HEK293 (cell line): ENCODE results near the gene PER1.

Experiments used
- CTCF ChIA-PET: fragments of 350-600 bp; formaldehyde crosslinking; extraction: SDS; loops from one replicate; lab custom pipeline; 2021; ENCODE audit warnings: antibody characterized with exemption; lab: Yijun Ruan, JAX
- POLR2A ChIA-PET: fragments of 300-600 bp; formaldehyde crosslinking; extraction: SDS; loops from one replicate; lab custom pipeline; 2020; ENCODE audit warnings: antibody characterized with exemption, inconsistent platforms; lab: Yijun Ruan, JAX
- H3K27ac ChIP-seq: fragments of 200-500 bp; sonication (Bioruptor generic); 2 replicates; pipeline ENCODE4 v1.5.1; 2014; ENCODE audit warnings: low read depth, low read length, control low read depth, inconsistent platforms; ENCODE audit errors: extremely low read depth
- H3K36me3 ChIP-seq, 2 experiments: fragments of 200-500 bp in 1 of 2; sonication (Bioruptor generic) in 1 of 2; 1 replicate in 1 of 2; 2 replicates in 1 of 2; pipeline ENCODE4 v1.5.1; 2014 to 2017; ENCODE audit warnings: inconsistent platforms in 2 of 2, low read length in 2 of 2; ENCODE audit not compliant: control insufficient read depth in 2 of 2, insufficient read depth in 1 of 2
- H3K4me1 ChIP-seq: fragments of 200-500 bp; sonication (Bioruptor generic); 2 replicates; pipeline ENCODE4 v1.5.1; 2014; ENCODE audit warnings: mild to moderate bottlenecking, low read length, inconsistent platforms; ENCODE audit not compliant: control insufficient read depth, insufficient read depth
- H3K4me3 ChIP-seq: 2 replicates; pipeline ENCODE4 v1.5.1; 2011; ENCODE audit warnings: low read depth, mild to moderate bottlenecking, control low read depth, low read length, moderate library complexity
- H3K9me3 ChIP-seq: fragments of 200-500 bp; sonication (Bioruptor generic); 2 replicates; pipeline ENCODE4 v1.5.1; 2014; ENCODE audit warnings: low read depth, low read length, inconsistent platforms; ENCODE audit not compliant: control insufficient read depth, insufficient read depth
- EGR2 ChIP-seq: fragments of 450-650 bp; formaldehyde crosslinking; IDR thresholded peaks from 2 replicates; pipeline ENCODE4 v1.5.1; 2016; ENCODE audit warnings: low read depth, missing biosample characterization, missing genetic modification characterization
- RBAK ChIP-seq: fragments of 450-650 bp; formaldehyde crosslinking; IDR thresholded peaks from 2 replicates; pipeline ENCODE4 v1.5.1; 2016; ENCODE audit warnings: missing biosample characterization, missing genetic modification characterization
- ZNF16 ChIP-seq: fragments of 450-650 bp; formaldehyde crosslinking; IDR thresholded peaks from 2 replicates; pipeline ENCODE4 v1.5.1; 2016; ENCODE audit warnings: low read depth, missing biosample characterization, missing genetic modification characterization
- ZNF211 ChIP-seq: fragments of 450-650 bp; formaldehyde crosslinking; IDR thresholded peaks from 2 replicates; pipeline ENCODE4 v1.5.1; 2016; ENCODE audit warnings: low read depth, missing biosample characterization, missing genetic modification characterization
- ZNF341 ChIP-seq: fragments of 450-650 bp; formaldehyde crosslinking; IDR thresholded peaks from 2 replicates; pipeline ENCODE4; 2016; ENCODE audit warnings: low read depth, missing biosample characterization, missing genetic modification characterization
- ZNF473 ChIP-seq: fragments of 450-650 bp; formaldehyde crosslinking; IDR thresholded peaks from 2 replicates; pipeline ENCODE4 v1.5.1; 2017; ENCODE audit warnings: missing biosample characterization, missing genetic modification characterization
- ZNF521 ChIP-seq: fragments of 450-650 bp; formaldehyde crosslinking; IDR thresholded peaks from 2 replicates; pipeline ENCODE4 v1.5.1; 2017; ENCODE audit warnings: missing biosample characterization, mild to moderate bottlenecking, missing genetic modification characterization
- ZNF558 ChIP-seq: fragments of 450-650 bp; formaldehyde crosslinking; IDR thresholded peaks from 2 replicates; pipeline ENCODE4 v1.5.1; 2016; ENCODE audit warnings: missing biosample characterization, missing genetic modification characterization
- ZNF571 ChIP-seq: fragments of 450-650 bp; formaldehyde crosslinking; IDR thresholded peaks from 2 replicates; pipeline ENCODE4 v1.5.0; 2017; ENCODE audit warnings: missing biosample characterization, missing genetic modification characterization
- ZNF660 ChIP-seq: fragments of 450-650 bp; IDR thresholded peaks from 2 replicates; pipeline ENCODE4 v1.5.1; 2018; ENCODE audit warnings: missing biosample characterization, mild to moderate bottlenecking, missing genetic modification characterization
- ZNF843 ChIP-seq: fragments of 450-650 bp; formaldehyde crosslinking; IDR thresholded peaks from 2 replicates; pipeline ENCODE4 v1.5.1; 2016; ENCODE audit warnings: missing biosample characterization, missing genetic modification characterization
- ZSCAN23 ChIP-seq: fragments of 450-650 bp; formaldehyde crosslinking; IDR thresholded peaks from 2 replicates; pipeline ENCODE4 v1.5.1; 2016; ENCODE audit warnings: missing biosample characterization, missing genetic modification characterization
- TF ChIP-seq, protein P1 (sequence below): fragments of 450-650 bp; formaldehyde crosslinking; optimal IDR thresholded peaks from 2 replicates; pipeline ENCODE3; 2016; ENCODE audit warnings: missing biosample characterization, mild to moderate bottlenecking, missing genetic modification characterization
- TF ChIP-seq, protein P2 (sequence below): fragments of 450-650 bp; formaldehyde crosslinking; IDR thresholded peaks from 2 replicates; pipeline ENCODE4; 2016; ENCODE audit warnings: missing biosample characterization, missing genetic modification characterization
- TF ChIP-seq, protein P3 (sequence below): fragments of 450-650 bp; IDR thresholded peaks from 2 replicates; pipeline ENCODE4 v1.5.1; 2018; ENCODE audit warnings: missing biosample characterization, missing genetic modification characterization
- TF ChIP-seq, protein P4 (sequence below): fragments of 450-650 bp; formaldehyde crosslinking; IDR thresholded peaks from 2 replicates; pipeline ENCODE4 v1.5.1; 2016; ENCODE audit warnings: missing biosample characterization, missing genetic modification characterization
- TF ChIP-seq, protein P5 (sequence below): fragments of 450-650 bp; formaldehyde crosslinking; conservative IDR thresholded peaks from 2 replicates; pipeline ENCODE4 v1.5.1; 2016; ENCODE audit warnings: low read depth, missing biosample characterization, missing genetic modification characterization

The PER1 gene

DNA sequence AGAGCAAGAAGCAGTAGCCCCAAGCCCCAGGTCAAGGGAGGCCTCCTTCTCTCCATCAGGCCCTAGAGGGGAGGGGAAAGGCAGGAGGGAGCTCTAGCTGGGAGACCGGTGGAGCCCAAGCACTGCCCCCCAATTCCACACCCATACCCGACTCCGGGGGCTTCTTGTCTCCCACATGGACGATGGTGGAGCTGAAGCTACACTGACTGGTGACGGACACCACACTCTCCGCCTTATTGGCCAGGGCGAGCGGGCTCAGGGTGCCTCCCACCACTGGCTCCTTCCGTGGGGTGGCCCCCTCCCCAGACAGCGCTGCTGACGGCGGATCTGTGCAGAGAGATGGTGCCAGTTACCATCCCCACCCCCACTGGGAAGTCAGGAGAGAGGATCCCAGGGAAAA lies 6.4 kb downstream of the PER1 start (continued):
- TF ChIP-seq, protein P1, sequence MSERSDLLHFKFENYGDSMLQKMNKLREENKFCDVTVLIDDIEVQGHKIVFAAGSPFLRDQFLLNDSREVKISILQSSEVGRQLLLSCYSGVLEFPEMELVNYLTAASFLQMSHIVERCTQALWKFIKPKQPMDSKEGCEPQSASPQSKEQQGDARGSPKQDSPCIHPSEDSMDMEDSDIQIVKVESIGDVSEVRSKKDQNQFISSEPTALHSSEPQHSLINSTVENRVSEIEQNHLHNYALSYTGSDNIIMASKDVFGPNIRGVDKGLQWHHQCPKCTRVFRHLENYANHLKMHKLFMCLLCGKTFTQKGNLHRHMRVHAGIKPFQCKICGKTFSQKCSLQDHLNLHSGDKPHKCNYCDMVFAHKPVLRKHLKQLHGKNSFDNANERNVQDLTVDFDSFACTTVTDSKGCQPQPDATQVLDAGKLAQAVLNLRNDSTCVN: no peak
- TF ChIP-seq ZNF571 (tag by site-specific recombination): no peak
- TF ChIP-seq ZNF211 (tag by site-specific recombination): no peak
- TF ChIP-seq ZNF341: no peak
- TF ChIP-seq, protein P2, sequence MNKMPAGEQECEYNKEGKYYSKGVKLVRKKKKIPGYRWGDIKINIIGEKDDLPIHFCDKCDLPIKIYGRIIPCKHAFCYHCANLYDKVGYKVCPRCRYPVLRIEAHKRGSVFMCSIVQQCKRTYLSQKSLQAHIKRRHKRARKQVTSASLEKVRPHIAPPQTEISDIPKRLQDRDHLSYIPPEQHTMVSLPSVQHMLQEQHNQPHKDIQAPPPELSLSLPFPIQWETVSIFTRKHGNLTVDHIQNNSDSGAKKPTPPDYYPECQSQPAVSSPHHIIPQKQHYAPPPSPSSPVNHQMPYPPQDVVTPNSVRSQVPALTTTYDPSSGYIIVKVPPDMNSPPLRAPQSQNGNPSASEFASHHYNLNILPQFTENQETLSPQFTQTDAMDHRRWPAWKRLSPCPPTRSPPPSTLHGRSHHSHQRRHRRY (tag by site-specific recombination): no peak
- no peak for TF ChIP-seq ZNF660 (tag by site-specific recombination)

DNA sequence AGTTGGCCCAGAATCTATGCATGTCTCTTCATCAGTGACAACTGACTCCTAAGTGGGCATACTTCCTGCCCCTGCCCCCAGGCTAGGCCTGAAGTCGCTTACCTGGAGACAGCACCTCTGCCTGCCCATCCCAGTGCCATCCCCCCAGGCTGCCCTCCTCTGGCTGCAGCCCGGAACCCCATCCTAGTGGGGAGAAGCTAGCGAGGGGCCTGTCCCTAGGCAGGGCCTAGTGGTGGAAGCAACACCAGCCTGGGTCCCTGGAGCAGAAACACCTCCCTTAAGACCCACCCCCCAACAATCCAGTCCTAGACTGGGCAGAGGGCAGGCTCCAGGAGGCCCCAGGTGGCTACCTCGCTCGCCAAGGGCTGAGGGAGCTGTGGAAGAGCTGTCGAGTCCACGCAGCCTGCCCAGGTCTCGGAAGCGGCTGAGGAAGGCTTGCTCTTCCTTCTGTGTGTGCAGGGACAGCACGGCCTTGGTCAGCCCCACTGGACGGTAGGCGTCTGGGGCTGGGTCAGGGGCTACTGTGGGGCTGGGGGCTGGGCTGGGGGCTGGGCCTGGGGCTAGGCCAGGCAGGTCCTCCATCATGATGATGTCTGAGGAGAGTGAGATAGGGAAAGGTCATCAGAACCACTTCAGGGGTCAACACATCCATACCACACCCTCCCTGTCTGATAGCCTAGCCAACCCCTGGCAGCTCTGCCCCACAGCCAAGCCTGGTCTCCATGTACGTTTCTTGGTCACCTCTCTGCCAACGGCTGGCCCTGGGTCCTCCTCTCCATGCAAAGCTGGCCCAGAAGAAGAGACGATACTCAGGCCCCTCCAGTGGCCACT lies 7.6 kb downstream of the PER1 start:
- TF ChIP-seq, protein P3, sequence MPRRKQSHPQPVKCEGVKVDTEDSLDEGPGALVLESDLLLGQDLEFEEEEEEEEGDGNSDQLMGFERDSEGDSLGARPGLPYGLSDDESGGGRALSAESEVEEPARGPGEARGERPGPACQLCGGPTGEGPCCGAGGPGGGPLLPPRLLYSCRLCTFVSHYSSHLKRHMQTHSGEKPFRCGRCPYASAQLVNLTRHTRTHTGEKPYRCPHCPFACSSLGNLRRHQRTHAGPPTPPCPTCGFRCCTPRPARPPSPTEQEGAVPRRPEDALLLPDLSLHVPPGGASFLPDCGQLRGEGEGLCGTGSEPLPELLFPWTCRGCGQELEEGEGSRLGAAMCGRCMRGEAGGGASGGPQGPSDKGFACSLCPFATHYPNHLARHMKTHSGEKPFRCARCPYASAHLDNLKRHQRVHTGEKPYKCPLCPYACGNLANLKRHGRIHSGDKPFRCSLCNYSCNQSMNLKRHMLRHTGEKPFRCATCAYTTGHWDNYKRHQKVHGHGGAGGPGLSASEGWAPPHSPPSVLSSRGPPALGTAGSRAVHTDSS (tag by site-specific recombination): no peak
- TF ChIP-seq EGR2 (tag by site-specific recombination) (no peak), ZNF558 (no peak), RBAK (no peak), ZNF473 (tag by site-specific recombination) (no peak), ZNF16 (tag by site-specific recombination) (no peak), ZNF341 (no peak), ZNF843 (tag by site-specific recombination) (no peak), ZSCAN23 (tag by site-specific recombination) (no peak), ZNF521 (no peak)
- TF ChIP-seq, protein P4, sequence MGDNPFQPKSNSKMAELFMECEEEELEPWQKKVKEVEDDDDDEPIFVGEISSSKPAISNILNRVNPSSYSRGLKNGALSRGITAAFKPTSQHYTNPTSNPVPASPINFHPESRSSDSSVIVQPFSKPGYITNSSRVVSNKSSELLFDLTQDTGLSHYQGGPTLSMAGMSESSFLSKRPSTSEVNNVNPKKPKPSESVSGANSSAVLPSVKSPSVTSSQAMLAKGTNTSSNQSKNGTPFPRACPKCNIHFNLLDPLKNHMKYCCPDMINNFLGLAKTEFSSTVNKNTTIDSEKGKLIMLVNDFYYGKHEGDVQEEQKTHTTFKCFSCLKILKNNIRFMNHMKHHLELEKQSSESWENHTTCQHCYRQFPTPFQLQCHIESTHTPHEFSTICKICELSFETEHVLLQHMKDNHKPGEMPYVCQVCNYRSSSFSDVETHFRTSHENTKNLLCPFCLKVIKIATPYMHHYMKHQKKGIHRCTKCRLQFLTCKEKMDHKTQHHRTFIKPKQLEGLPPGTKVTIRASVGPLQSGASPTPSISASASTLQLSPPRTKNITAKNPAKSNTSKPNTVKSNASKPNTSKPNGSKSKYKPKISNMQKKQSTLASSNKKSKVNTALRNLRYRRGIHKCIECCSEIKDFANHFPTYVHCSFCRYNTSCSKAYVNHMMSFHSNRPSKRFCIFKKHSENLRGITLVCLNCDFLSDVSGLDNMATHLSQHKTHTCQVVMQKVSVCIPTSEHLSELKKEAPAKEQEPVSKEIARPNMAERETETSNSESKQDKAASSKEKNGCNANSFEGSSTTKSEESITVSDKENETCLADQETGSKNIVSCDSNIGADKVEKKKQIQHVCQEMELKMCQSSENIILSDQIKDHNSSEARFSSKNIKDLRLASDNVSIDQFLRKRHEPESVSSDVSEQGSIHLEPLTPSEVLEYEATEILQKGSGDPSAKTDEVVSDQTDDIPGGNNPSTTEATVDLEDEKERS (tag by site-specific recombination): no peak
- TF ChIP-seq, protein P5, sequence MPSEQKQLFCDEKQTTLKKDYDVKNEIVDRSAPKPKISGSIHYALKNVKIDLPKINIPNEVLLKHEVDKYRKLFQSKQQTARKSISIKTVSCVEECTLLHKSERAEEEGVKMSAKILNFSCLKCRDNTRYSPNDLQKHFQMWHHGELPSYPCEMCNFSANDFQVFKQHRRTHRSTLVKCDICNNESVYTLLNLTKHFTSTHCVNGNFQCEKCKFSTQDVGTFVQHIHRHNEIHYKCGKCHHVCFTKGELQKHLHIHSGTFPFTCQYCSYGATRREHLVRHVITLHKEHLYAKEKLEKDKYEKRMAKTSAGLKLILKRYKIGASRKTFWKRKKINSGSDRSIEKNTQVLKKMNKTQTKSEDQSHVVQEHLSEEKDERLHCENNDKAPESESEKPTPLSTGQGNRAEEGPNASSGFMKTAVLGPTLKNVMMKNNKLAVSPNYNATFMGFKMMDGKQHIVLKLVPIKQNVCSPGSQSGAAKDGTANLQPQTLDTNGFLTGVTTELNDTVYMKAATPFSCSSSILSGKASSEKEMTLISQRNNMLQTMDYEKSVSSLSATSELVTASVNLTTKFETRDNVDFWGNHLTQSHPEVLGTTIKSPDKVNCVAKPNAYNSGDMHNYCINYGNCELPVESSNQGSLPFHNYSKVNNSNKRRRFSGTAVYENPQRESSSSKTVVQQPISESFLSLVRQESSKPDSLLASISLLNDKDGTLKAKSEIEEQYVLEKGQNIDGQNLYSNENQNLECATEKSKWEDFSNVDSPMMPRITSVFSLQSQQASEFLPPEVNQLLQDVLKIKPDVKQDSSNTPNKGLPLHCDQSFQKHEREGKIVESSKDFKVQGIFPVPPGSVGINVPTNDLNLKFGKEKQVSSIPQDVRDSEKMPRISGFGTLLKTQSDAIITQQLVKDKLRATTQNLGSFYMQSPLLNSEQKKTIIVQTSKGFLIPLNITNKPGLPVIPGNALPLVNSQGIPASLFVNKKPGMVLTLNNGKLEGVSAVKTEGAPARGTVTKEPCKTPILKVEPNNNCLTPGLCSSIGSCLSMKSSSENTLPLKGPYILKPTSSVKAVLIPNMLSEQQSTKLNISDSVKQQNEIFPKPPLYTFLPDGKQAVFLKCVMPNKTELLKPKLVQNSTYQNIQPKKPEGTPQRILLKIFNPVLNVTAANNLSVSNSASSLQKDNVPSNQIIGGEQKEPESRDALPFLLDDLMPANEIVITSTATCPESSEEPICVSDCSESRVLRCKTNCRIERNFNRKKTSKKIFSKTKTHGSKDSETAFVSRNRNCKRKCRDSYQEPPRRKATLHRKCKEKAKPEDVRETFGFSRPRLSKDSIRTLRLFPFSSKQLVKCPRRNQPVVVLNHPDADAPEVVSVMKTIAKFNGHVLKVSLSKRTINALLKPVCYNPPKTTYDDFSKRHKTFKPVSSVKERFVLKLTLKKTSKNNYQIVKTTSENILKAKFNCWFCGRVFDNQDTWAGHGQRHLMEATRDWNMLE (tag by site-specific recombination): no peak
- TF ChIP-seq, all 188 proteins: peak for 0
- no peak overlapping the region for H3K27ac ChIP-seq
- ChIA-PET CTCF (interaction anchor here (1.0 to 2.0 kb wide), 2 partner anchors 22 to 42 kb away, joined by 4 read pairs; no protein-coding TSS in a partner anchor), POLR2A (no interaction called here)
- H3K4me3 ChIP-seq: no peak overlapping the region
- H3K36me3 ChIP-seq: peaks cover 0 to 87% of the 10 kb centered on the region in 2 experiments; a peak in 1 of 3 replicates
- no peaks in the 10 kb centered on the region for H3K4me1 ChIP-seq
- H3K9me3 ChIP-seq: no peaks in the 10 kb centered on the region
